DOHH2 (cell line): Measurements from ENCODE around the gene FAM120A.

Source experiments
- CTCF ChIP-seq: fragments of 200-600 bp; sonication (generic); IDR thresholded peaks from one replicate; pipeline ENCODE4 v1.5.1; 2014; ENCODE audit warnings: antibody characterized with exemption, mild to moderate bottlenecking, low read depth, low read length; ENCODE audit not compliant: poor library complexity, severe bottlenecking
- EZH2phosphoT487 ChIP-seq: fragments of 200-600 bp; sonication (generic); IDR thresholded peaks from 2 replicates; pipeline ENCODE4 v1.6.1; 2017; ENCODE audit warnings: borderline replicate concordance, mild to moderate bottlenecking, antibody characterized with exemption, low read length, moderate library complexity, mixed read lengths

GRCh38 chr9:93509084-93509483 lies 57.6 kb downstream of the FAM120A start:
- TF ChIP-seq CTCF (no peak), EZH2phosphoT487 (no peak)
